Stomach (tissue), 4 donors: ENCODE data around the gene AVEN.

Experiments used
- POLR2A ChIP-seq, 4 donors: fragments of 450-650 bp; IDR thresholded peaks; one replicate each; pipeline ENCODE4 v1.6.1; 2016; ENCODE audit warnings: antibody characterized with exemption in 4 of 4, control low read depth in 2 of 4, mild to moderate bottlenecking in 1 of 4, moderate library complexity in 1 of 4
- POLR2AphosphoS5 ChIP-seq, 3 donors: sonication (generic); formaldehyde crosslinking; IDR thresholded peaks; one replicate each; pipeline ENCODE4 v1.6.1; 2016; ENCODE audit warnings: antibody characterized with exemption in 3 of 3
- TF ChIP-seq, protein P1 (sequence below), 7 experiments: fragments of 450-650 bp in 4 of 7; fragments of 200-600 bp in 3 of 7; sonication (generic) in 3 of 7; IDR thresholded peaks; one replicate each; pipeline ENCODE4 v1.5.1; 2016 to 2019; ENCODE audit warnings: antibody characterized with exemption in 7 of 7, control low read depth in 2 of 7, mild to moderate bottlenecking in 1 of 7

DNA sequence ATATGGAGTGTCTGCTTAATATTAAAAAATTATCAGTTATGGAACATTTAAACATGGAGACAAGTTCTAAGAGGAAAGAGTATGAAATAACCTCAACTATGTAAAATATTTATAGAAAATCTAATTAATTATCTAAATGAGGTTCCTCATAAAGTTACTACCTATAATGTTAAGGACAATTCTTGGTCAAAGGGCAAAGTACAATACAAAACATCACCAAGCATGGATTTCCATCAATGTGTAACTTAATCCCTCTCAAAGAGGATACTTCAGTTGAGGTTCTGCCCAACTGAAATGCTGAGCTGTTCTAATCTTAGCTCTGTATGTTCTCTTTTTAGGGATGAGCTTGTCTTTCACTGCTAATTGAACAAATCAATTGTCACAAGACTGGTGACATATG is 126.7 kb downstream of the AVEN start:
- no peak for TF ChIP-seq POLR2A (IDR thresholded peaks at IDR 0.05)
- TF ChIP-seq POLR2AphosphoS5 (IDR thresholded peaks at IDR 0.05), result no peak
- TF ChIP-seq, protein P1, sequence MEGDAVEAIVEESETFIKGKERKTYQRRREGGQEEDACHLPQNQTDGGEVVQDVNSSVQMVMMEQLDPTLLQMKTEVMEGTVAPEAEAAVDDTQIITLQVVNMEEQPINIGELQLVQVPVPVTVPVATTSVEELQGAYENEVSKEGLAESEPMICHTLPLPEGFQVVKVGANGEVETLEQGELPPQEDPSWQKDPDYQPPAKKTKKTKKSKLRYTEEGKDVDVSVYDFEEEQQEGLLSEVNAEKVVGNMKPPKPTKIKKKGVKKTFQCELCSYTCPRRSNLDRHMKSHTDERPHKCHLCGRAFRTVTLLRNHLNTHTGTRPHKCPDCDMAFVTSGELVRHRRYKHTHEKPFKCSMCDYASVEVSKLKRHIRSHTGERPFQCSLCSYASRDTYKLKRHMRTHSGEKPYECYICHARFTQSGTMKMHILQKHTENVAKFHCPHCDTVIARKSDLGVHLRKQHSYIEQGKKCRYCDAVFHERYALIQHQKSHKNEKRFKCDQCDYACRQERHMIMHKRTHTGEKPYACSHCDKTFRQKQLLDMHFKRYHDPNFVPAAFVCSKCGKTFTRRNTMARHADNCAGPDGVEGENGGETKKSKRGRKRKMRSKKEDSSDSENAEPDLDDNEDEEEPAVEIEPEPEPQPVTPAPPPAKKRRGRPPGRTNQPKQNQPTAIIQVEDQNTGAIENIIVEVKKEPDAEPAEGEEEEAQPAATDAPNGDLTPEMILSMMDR (IDR thresholded peaks at IDR 0.05), result no peak
